Globus pallidus (tissue), 1 donor: ENCODE data around the gene PPP1R15B.

Source experiments
- DNase-seq: peaks from one replicate; pipeline ENCODE4 v3.0.0-alpha.2; 2015; ENCODE audit warnings: low spot score

The PPP1R15B gene

GRCh38 chr1:204400882-204401510, 10.6 kb downstream of the PPP1R15B start:
- no peak for DNase-seq

GRCh38 chr1:204398197-204399125, 13.2 kb downstream of the PPP1R15B start:
- peak; percentile 54 for DNase-seq

GRCh38 chr1:204396015-204396583, 15.5 kb downstream of the PPP1R15B start:
- no peak for DNase-seq

- no peak for DNase-seq
Measured at GRCh38 chr1:204391629-204392028, 20.0 kb downstream of the PPP1R15B start.

- no peak for DNase-seq
Measured at GRCh38 chr1:204390751-204391466, 20.7 kb downstream of the PPP1R15B start.

- no peak for DNase-seq
Measured at GRCh38 chr1:204385727-204386126, 25.9 kb downstream of the PPP1R15B start.

GRCh38 chr1:204384636-204385352, 26.8 kb downstream of the PPP1R15B start:
- DNase-seq, result peak; percentile 58

- no peak for DNase-seq
Measured at GRCh38 chr1:204383163-204383904, 28.3 kb downstream of the PPP1R15B start.

GRCh38 chr1:204382714-204383083, 28.9 kb downstream of the PPP1R15B start:
- DNase-seq, result no peak

- no peak for DNase-seq
Measured at GRCh38 chr1:204380293-204380831, 31.3 kb downstream of the PPP1R15B start.

- DNase-seq, result no peak
Measured at GRCh38 chr1:204377800-204378668, 33.6 kb downstream of the PPP1R15B start.

GRCh38 chr1:204376919-204377799, 34.5 kb downstream of the PPP1R15B start:
- no peak for DNase-seq

- DNase-seq, result no peak
Measured at GRCh38 chr1:204376465-204376864, 35.2 kb downstream of the PPP1R15B start.

- no peak for DNase-seq
Measured at GRCh38 chr1:204373911-204374310, 37.7 kb downstream of the PPP1R15B start.

GRCh38 chr1:204370176-204370575, 41.4 kb downstream of the PPP1R15B start:
- peak; percentile 71 for DNase-seq

GRCh38 chr1:204368996-204369726, 42.5 kb downstream of the PPP1R15B start:
- peak; percentile 86 for DNase-seq

GRCh38 chr1:204367956-204368355, 43.7 kb downstream of the PPP1R15B start:
- no peak for DNase-seq
